GM21390 (cell line): ENCODE measurements around the gene DAP3.
"Not testable (repeated sequence)": the region's sequence is repeated elsewhere in the genome, so short reads cannot be mapped to it uniquely, and the experiment has no call there.

Source experiments
- ATAC-seq: cut with Tn5 transposase; IDR thresholded peaks from one replicate; pipeline ENCODE4 v1.9.1; 2021; ENCODE audit not compliant: unreplicated experiment

DAP3 gene

GRCh38 chr1:155717041-155717440, 28.1 kb downstream of the DAP3 start:
- peak; percentile 60 for ATAC-seq

GRCh38 chr1:155718524-155719115, 29.7 kb downstream of the DAP3 start:
- not testable (repeated sequence) for ATAC-seq

- no peak for ATAC-seq
Observed at GRCh38 chr1:155719703-155720102, 30.8 kb downstream of the DAP3 start.

GRCh38 chr1:155725142-155725541, 36.3 kb downstream of the DAP3 start:
- ATAC-seq, result no peak

- no peak for ATAC-seq
Observed at GRCh38 chr1:155729031-155729898, 40.4 kb downstream of the DAP3 start.

GRCh38 chr1:155740995-155741394, 52.1 kb downstream of the DAP3 start:
- ATAC-seq, result no peak

GRCh38 chr1:155741908-155742307, 53.0 kb downstream of the DAP3 start:
- ATAC-seq, result no peak

GRCh38 chr1:155744711-155745283, 55.9 kb downstream of the DAP3 start:
- ATAC-seq, result no peak

- ATAC-seq, result peak; percentile 84
Observed at GRCh38 chr1:155745284-155746228, 56.7 kb downstream of the DAP3 start.

- ATAC-seq, result not testable (repeated sequence)
Observed at GRCh38 chr1:155747586-155747985, 58.7 kb downstream of the DAP3 start.

GRCh38 chr1:155748141-155748540, 59.2 kb downstream of the DAP3 start:
- not testable (repeated sequence) for ATAC-seq

GRCh38 chr1:155759017-155759416, 70.1 kb downstream of the DAP3 start:
- not testable (repeated sequence) for ATAC-seq

GRCh38 chr1:155759966-155760630, 71.2 kb downstream of the DAP3 start:
- ATAC-seq, result no peak

GRCh38 chr1:155760751-155761475, 72.0 kb downstream of the DAP3 start:
- ATAC-seq, result no peak

GRCh38 chr1:155761736-155762405, 73.0 kb downstream of the DAP3 start:
- ATAC-seq, result no peak

GRCh38 chr1:155763090-155763815, 74.4 kb downstream of the DAP3 start:
- ATAC-seq, result not testable (repeated sequence)

GRCh38 chr1:155763989-155764388, 75.1 kb downstream of the DAP3 start:
- ATAC-seq, result not testable (repeated sequence)

- not testable (repeated sequence) for ATAC-seq
Observed at GRCh38 chr1:155767399-155767989, 78.6 kb downstream of the DAP3 start.
